Measurements from ENCODE around the gene GRM7. TPM values are rescaled to one million over a fixed set of nuclear protein-coding genes. Genes with fewer than 3 reads are reported as not detected.
A peak's percentile ranks its signal among the peaks of the same experiment; 100 is the strongest.
"Not testable (repeated sequence)": the region's sequence is repeated elsewhere in the genome, so short reads cannot be mapped to it uniquely, and the experiment has no call there.

GRM7 gene
- total RNA-seq: 0.37 TPM

DNA sequence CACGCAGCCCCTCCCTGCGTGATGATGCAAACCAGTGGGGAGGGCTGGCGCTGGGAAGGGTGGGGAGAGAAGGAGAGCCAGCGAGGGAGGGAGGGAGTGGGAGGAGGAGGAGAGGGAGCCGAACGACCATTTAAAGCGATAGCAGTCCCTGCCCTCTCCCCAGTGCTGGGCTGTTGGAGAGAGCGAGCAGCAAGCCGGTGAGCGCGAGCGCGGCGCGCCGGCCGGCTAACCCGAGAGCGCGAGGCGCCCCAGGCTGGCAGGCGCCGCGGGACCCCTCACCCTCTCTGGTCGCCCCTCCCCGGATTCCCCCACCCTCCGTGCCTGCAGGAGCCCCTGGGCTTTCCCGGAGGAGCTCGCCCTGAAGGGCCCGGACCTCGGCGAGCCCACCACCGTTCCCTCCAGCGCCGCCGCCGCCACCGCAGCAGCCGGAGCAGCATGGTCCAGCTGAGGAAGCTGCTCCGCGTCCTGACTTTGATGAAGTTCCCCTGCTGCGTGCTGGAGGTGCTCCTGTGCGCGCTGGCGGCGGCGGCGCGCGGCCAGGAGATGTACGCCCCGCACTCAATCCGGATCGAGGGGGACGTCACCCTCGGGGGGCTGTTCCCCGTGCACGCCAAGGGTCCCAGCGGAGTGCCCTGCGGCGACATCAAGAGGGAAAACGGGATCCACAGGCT is at the start of gene GRM7:
GRM7 (plus strand) TSS at position 162 of the 671 bp plus-strand sequence.
- peak; percentile 15 for DNase-seq (ENCODE audit: low spot score)

DNA sequence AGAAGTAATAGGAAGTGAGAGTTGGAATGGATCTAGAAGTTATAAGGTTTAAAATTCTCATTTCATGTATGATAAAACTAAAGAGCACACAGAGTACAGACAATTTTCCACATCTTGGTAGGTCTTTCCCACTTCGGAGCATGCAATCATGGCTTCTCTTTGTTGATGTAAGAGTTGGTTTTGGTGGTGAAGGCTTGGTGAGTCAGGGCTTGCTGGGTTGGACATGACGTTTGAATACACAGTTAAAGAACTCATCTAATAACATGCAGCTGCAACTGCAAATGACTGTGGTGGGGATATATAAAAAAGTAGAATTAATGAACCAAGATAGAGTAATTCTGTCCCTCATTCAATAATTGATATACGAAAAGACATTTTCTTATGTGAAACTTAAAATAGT is 39.5 kb upstream of the GRM7 start:
- DNase-seq (ENCODE audit: low spot score): no peak

DNA sequence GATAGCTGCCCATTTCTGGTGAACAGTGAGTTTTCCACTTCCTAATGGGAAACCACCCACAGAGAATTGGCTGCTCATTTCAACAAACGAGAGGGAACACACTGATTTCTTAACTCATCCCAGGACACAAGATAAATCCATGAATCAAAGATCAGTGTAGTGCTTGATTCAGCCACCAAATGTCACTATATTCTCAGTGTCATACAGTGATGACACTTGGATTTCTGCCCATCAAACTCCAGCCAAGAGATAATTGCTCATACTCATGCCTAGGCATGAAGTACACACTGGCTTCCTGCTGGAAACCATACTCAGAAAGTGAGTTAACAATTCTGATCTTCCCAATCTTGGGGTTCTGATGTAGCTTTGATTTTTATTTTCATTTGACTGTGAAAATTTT is 35.4 kb upstream of the GRM7 start:
- DNase-seq (ENCODE audit: low spot score): no peak

DNA sequence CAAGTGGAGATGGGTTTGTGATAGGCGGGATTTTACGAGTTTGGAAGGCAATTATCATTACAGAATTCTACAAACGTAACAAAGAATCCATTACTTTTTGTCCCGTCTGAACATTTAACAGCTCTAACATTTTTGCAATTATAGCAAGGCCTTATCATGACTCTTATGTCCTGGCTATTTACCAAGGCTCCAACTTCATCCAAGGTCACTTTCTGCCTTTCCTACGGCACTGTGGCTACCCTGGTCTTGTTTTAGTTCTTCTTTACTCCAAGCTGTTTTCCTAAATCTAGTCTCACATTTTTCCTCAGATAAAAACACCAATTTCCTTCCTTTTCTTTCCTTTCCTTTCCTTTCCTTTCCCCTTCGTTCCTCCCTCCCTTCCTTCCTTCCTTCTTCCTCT is 33.5 kb upstream of the GRM7 start:
- DNase-seq (ENCODE audit: low spot score): no peak

DNA sequence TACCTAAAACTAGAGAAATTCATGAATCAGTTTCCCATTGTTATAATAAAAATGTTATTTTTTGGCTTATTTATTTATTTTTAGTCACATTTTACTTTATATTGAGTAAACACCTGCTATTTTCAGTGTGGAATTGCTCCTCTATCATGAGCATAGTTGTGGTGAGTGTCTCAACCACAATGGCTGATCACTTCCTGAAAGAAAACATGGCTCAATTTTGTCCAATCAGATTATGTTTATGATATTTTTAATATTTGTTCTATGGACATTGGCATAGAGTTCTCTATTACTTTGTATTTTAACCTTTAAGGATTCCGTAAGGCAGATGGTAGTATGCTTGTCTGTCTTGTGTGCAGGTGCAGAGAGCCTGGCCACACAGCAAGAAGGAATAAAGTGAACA is 16.2 kb upstream of the GRM7 start:
- DNase-seq (ENCODE audit: low spot score): no peak

DNA sequence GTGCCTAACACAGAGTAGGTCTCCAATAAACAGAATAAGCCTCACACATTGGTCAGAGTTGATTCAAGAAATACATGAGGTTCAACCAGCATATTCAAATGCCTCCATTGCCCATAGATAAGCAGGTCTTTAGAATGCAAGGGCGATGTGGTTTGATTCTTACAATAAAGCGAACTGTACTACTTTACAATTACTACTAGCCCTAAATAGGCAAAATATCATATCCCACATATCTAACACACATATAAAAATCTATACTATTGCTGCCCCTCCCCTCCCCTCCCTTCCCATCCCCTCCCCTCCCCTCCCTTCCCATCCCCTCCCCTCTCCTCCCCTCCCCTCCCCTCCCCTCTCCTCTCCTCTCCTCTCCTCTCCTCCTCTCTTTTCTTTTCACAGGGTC is 6.7 kb upstream of the GRM7 start:
- no peak for DNase-seq (ENCODE audit: low spot score)

DNA sequence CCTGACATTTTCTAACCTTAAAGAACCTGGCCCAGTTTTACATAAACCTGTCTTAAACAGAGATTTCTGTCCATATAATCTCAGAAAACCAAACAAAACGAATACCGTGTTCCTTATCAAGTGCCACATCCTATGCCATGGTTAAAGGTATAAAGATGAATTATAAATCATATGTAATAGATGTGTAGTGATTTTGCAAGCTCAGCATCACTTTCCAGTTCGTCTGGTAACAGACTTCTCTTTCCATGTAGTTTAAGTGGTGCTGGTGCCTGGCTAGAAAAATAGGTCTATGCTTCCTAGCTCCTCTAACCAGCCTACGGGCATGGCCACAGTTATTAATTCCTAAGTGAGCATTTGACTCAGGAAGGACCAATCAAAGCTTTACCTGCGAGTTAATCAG is 3.4 kb upstream of the GRM7 start:
- DNase-seq (ENCODE audit: low spot score): no peak

DNA sequence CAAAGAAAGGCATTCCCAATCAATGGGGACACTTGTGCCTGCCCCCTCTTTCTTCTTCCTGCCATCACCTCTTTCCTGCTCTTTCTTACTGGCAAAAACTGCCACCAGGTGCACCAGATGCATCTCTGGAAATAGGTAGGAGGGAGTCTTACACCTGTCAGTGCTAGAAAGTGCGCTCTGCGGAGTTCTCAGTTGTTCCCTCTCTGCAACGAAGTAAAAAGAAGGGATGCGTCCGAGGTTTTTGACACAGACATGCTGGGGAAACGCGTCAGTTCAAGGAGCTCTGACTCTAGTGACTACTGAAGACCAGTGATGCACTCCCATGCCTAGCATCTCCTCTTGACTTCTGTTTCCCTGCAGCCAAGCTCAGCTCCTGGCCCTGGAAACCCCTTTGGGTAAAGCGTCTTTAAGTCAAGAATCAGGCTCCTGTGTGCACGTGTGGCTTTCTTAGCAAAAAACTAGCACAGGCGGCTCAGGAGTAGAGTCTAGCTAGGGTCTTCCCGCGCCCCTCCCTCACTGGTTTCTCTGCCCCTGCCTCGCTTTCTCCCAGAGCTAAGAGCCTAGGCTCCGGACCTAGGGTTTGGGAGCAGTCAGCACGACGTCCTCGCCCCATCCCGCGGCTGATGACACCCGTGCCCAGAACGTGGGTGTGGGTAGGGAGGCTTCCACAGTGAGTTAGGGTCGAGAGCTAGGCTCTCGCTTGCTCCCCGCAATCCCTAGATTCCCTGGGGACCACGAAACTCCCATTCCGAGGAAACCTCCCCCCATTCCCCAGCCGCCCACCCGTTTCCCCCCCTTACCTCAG is 564 bp upstream of the GRM7 start:
- no peak for DNase-seq (ENCODE audit: low spot score)

DNA sequence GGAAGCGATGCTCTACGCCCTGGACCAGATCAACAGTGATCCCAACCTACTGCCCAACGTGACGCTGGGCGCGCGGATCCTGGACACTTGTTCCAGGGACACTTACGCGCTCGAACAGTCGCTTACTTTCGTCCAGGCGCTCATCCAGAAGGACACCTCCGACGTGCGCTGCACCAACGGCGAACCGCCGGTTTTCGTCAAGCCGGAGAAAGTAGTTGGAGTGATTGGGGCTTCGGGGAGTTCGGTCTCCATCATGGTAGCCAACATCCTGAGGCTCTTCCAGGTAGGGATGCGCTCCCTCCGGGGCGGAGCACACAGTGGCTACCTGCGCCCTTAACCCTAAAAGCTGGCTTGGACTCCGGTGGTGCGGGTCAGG is 698 bp downstream of the GRM7 start:
- no peak for DNase-seq (ENCODE audit: low spot score)

DNA sequence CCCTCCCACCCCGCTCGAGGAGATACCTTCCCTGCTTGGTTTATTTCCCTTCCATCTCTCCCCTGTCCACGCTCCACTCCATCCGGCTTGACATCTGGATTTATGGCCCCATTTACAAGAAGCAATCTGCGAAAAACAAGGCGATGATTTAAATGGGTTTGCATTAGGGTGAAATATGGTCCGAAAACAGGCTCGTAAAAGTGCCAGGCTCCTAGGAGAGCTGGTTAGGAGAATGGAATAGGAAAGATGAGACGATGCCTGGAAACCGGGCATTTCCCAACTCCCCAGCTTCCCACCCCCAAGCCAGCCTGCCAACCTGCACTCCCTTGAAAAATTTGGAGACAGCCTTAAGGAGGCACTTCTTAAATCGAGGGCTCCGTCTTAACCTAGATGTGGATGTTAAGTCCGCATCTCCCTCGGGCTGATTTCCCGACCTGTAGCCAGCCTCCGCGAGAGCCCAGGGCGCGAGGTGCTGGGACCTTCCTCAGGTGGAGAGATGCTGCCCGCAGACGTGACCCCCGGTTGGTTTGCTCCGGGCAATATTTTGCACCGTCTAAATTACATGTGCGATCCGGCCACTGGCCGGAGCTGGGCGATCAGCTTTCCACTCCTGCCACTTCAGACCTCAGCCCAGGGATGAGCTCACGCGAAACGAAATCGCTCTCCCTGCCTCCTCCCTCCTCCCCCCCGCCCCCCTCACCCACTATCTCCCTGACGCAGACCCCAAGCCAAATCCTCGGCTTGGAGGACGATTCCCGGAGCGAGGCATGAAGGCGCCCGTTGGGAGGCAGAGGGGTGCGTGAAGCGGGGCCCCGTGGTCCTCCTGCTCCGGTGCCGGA is 1.3 kb downstream of the GRM7 start:
- DNase-seq (ENCODE audit: low spot score): no peak

DNA sequence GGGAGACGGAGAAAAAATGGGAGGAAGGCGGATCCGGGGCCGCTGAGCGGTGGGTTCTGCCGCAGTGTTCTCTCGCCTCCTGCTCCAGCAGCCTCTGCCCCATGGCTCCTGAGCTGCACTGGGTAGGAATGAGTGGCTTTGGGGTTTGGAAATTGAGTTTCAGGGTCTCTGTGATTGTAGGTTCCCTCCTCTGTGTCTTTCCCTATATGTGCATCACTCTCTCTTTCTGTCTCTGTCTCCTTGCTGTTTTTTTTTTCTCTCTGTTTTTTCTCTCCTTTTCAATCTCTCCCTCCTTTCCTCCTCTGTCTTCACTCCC is 1.9 kb downstream of the GRM7 start:
- no peak for DNase-seq (ENCODE audit: low spot score)

DNA sequence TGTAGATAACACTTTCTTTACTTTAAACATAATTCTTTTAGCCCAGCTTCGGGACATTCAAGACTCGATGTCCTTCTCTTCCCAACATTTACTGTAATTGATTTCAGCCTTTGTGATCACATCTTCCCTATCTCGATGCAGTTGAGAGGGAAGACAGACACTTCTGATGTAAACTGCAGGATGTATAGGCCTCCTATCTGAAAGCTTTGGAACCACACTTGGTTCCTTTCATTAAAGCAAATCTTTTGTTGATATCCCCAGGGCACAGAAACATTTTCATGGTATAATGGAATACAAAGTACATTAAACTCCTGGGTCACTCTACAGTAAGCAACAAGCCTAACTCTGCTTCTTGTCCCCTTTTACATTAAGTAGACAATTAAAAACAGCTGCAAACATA is 6.4 kb downstream of the GRM7 start:
- no peak for DNase-seq (ENCODE audit: low spot score)

DNA sequence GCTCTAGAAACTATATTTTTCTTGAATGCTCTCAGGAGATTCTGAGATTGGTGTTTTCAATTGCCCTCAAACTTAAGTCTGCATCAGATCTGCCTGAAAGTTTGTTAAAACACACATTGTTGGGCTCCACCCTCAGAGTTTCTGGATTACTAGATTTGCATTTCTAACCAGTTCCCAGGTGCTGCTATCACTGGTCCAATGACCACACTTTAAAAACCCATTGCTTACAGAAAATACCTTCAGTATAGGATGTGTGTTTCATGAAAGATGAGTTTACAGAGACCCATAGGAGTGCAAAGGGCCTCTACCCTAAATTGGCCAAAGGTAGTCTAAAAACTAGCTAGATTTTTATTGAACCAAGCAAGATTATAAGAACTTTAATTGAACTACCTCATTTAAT is 17.8 kb downstream of the GRM7 start:
- no peak for DNase-seq (ENCODE audit: low spot score)

DNA sequence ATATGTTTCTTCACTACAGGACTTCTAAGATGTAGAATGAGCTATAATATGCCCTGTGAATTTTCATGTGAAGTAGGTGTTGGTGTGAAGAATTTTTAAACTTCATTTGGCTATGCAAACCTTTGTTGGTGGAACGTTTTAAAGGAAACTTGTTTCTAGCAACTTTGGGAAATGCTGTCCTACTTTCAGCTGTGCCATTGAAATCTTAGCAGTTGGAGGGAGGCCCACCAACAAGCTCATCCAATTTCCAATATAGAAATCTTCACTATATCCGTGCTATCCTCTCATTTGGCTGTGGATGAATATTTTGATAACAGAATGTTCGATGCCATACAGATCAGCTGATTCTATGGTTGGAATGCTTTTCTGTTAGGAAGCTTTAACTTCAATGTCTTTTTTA is 51.3 kb downstream of the GRM7 start:
- DNase-seq (ENCODE audit: low spot score): no peak

DNA sequence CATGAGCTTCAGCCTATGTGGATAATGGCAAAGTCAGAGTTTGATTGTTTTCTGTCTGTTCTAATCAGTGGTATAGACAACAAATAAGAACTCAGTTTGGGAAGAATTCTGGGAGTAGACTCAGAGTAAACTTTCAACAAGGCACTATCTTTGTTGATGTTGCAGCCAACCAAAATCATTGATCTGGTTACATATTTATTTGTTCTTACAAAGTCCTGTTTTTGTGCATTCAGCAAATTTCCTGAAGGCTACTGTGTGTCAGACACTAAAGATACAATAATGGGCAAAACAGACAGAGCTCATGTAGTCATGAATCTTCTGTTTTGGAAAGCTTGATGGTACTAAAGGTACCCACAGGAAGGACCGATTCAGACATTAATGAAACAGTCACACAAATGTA is 55.0 kb downstream of the GRM7 start:
- no peak for DNase-seq (ENCODE audit: low spot score)

DNA sequence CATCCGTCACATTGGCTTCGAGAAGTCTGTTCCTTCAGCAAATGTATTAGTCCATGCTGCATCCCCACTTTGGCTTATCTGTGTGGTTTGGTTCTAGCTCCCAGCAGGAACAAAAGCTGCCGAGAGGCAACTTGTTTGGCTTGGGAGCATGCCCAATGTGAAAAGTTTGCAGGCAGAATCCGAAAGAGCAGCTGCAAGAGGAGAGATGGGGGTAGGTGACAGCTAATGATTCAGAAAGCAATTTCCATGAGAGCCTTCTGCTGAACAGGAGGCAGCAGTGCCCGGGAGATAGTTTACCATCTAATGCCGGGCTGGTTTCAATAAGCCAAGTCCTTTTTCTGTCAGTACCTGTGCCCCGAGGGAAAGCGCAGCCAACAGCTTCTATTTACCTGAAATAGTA is 60.2 kb downstream of the GRM7 start:
- no peak for DNase-seq (ENCODE audit: low spot score)

DNA sequence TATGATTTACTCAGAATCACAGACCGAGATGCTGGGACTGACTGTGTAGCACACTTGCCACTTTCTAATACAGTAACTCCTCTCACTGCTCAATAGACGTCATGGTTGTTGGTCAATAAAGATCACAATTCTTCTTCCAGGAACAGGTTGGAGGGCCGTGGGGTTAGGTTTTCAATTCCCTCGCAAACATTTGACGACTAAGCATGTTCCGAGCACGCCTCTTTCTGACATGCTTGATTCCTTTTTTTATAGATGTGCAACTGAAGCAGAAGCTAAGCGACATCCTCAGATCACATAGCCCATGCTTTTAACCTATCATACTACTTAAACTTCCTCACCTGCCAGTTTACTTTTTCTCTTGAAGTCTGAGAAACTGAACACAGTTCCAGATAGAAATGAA is 61.0 kb downstream of the GRM7 start:
- DNase-seq (ENCODE audit: low spot score): no peak

DNA sequence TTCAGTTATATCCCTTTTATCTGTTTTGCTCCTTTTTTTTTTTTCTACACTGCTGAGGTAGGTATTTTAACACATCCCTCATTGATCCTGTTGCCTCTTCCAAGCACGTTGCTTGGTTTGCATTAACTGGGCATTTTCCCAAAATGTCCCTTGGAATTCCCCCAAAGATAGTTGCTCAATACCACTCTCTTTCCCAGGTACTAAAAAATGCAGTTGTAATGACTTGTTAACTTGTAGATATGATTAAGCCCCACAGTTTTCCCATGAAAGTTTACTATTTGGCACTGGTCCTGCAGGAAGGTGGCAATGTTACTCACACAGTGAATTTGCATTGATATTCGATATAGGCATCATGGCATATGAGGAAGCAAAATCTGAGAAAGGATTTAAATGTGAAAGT is 67.1 kb downstream of the GRM7 start:
- peak; percentile 57 for DNase-seq (ENCODE audit: low spot score)

DNA sequence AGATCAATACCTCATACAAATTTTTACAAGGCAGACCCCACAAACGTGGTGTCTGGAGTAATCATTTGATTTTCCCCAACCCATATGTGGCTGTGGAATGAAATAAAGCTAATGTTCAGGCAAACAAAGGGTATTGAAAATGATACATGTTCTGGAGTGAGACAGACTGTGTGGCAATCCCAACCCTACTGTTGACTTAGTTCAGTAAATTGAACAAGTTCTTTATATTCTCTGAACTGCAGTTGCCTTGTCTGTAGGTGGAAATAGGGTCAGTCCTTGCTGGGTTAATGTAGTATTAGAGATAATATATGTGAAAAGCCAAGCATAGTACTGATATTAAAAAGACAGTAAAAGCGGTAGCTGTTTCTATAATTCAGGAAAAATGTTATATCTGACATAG is 69.0 kb downstream of the GRM7 start:
- DNase-seq (ENCODE audit: low spot score): no peak

DNA sequence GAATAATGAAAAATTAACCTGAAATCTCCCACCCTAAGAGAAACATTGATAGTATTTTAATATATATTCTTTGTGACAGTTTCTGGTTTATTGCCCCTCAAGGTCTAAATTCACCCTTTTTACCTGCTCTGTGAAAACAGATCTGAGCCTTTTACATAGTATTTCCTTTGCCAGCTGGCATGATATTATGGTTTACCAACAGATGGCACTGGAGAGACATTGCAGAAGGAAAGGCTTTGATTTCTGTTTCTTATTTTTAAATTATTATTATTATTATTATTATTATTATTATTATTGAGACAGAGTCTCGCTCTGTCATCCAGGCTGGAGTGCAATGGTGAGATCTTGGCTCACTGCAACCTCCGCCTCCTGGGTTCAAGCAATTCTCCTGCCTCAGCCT is 74.5 kb downstream of the GRM7 start:
- DNase-seq (ENCODE audit: low spot score): not testable (repeated sequence)

DNA sequence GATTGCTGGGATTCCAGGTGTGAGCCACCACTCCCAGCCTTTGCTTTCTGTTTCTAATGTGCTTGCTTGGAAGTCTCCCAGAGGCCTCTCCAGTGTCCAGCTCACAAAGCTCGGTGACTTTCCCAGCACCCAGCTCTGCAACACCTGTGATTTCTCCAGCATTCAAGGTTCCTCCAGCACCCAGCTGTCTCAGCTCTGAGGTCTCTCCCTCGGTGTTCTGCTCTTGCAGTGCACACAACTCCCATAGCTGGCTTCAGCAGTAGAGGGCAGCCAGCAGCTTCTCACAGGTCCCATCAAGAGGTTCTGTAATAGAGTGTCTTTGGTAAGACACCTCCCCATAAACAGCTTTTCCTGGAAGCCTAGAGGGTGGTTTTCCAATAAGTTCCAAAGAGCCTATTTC is 75.1 kb downstream of the GRM7 start:
- DNase-seq (ENCODE audit: low spot score): no peak

DNA sequence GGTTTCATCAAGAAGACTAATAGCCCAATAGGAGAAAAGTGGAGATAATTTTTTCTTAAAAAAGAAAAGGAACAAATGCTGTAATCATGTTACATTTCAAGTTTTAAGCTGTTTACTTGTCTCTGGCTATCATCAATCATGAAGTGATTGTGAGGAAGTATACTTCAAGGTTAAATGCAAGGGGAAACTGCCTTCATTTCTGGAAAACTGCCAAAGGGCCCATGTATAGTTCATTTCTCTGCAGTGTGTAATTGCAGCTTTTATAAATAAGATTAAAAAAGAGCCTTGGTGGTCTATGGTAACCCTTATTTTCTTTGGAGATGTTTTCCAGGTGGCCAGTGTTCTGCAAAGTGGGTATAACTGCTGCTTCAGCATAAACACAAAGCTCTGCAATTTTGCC is 101.9 kb downstream of the GRM7 start:
- DNase-seq (ENCODE audit: low spot score): no peak

DNA sequence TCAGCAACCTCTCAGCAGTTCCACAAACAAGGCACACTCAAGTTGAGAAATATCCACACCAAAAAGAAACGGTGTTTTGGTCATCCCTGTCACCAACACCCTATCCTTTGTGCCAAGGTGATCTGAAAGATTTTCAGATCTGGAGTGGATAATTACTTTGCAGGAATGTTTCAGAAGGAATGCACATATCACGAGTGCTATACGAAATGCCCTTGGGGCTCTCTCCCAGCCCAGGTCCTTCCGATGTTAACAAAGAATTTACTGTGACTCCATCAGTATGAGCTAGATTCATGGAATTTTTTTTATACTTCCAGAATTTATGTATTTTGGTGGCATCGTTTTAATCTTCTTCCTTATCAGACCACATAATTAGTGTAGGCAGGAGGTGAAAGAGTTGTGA is 105.0 kb downstream of the GRM7 start:
- no peak for DNase-seq (ENCODE audit: low spot score)
